KMS-11 (cell line): ENCODE results near the gene BLTP2.
"Not testable (repeated sequence)": the region's sequence is repeated elsewhere in the genome, so short reads cannot be mapped to it uniquely, and the experiment has no call there.

Experiments
- H2AFZ ChIP-seq: fragments of 200-600 bp; sonication (generic); 2 replicates; pipeline ENCODE4 v1.6.1; 2016; ENCODE audit warnings: antibody characterized with exemption, mixed run types, low read depth
- H3K27ac ChIP-seq: fragments of 200-600 bp; sonication (generic); 2 replicates; pipeline ENCODE4 v1.6.1; 2016; ENCODE audit warnings: mild to moderate bottlenecking, mixed run types
- H3K27me3 ChIP-seq: fragments of 200-600 bp; sonication (generic); 2 replicates; pipeline ENCODE4 v1.6.1; 2017; ENCODE audit warnings: mild to moderate bottlenecking, low read depth, mixed run types, moderate library complexity; ENCODE audit not compliant: insufficient read depth
- H3K36me3 ChIP-seq: fragments of 200-600 bp; sonication (generic); 2 replicates; pipeline ENCODE4 v1.6.1; 2017; ENCODE audit warnings: mild to moderate bottlenecking, mixed run types; ENCODE audit not compliant: insufficient read depth
- H3K4me1 ChIP-seq: fragments of 200-600 bp; sonication (generic); 2 replicates; pipeline ENCODE4 v1.6.1; 2016; ENCODE audit warnings: mild to moderate bottlenecking, low read depth, mixed run types; ENCODE audit not compliant: poor library complexity, severe bottlenecking
- H3K4me2 ChIP-seq: fragments of 200-600 bp; sonication (generic); 2 replicates; pipeline ENCODE4 v1.7.0; 2016; ENCODE audit warnings: mild to moderate bottlenecking, mixed run types
- H3K4me3 ChIP-seq: fragments of 200-600 bp; sonication (generic); IDR thresholded peaks from 2 replicates; pipeline ENCODE4 v1.6.1; 2017; ENCODE audit warnings: low read depth, low read length, mixed read lengths; ENCODE audit not compliant: insufficient read depth
- H3K79me2 ChIP-seq: fragments of 200-600 bp; sonication (generic); 2 replicates; pipeline ENCODE4 v1.6.1; 2016; ENCODE audit warnings: low read depth, mixed run types; ENCODE audit not compliant: insufficient read depth
- H3K9ac ChIP-seq: fragments of 200-600 bp; sonication (generic); 2 replicates; pipeline ENCODE4 v1.6.1; 2016; ENCODE audit warnings: mild to moderate bottlenecking, mixed run types
- H4K20me1 ChIP-seq: fragments of 200-600 bp; sonication (generic); 2 replicates; pipeline ENCODE4 v1.6.1; 2016; ENCODE audit warnings: mild to moderate bottlenecking, mixed run types; ENCODE audit not compliant: insufficient read depth
- CTCF ChIP-seq: fragments of 200-600 bp; sonication (generic); conservative IDR thresholded peaks from 2 replicates; pipeline ENCODE4 v1.6.1; 2017; ENCODE audit warnings: low read depth, mild to moderate bottlenecking, antibody characterized with exemption, low read length, moderate library complexity, mixed read lengths

The BLTP2 gene

GRCh38 chr17:28663723-28664122 is 18.8 kb upstream of the BLTP2 start:
- no peak overlapping the region for H3K9ac ChIP-seq
- no peaks in the 10 kb centered on the region for H4K20me1 ChIP-seq
- no peak for TF ChIP-seq CTCF
- no peaks in the 10 kb centered on the region for H3K27me3 ChIP-seq
- no peak overlapping the region for H2AFZ ChIP-seq
- H3K27ac ChIP-seq: no peak overlapping the region
- no peak overlapping the region for H3K4me3 ChIP-seq
- H3K4me1 ChIP-seq: peaks cover 24% of the 10 kb centered on the region
- H3K79me2 ChIP-seq: peaks cover 87% of the 10 kb centered on the region
- peak overlapping the region; percentile 93; the same call in 1 of the 2 replicates for H3K4me2 ChIP-seq
- no peaks in the 10 kb centered on the region for H3K36me3 ChIP-seq

GRCh38 chr17:28662527-28662829 is 17.5 kb upstream of the BLTP2 start:
- Histone ChIP-seq H3K4me2 (peak overlapping the region; percentile 93), H3K4me1 (peaks cover 24% of the 10 kb centered on the region), H3K36me3 (no peaks in the 10 kb centered on the region), H3K27me3 (no peaks in the 10 kb centered on the region), H3K27ac (peak overlapping the region; percentile 73), H3K4me3 (no peak overlapping the region), H3K9ac (peak overlapping the region; percentile 78), H2AFZ (peak overlapping the region; percentile 85), H4K20me1 (no peaks in the 10 kb centered on the region), H3K79me2 (peaks cover 74% of the 10 kb centered on the region)
- no peak for TF ChIP-seq CTCF

GRCh38 chr17:28661635-28662526 is 16.9 kb upstream of the BLTP2 start, which contains the start of the genes SDF2 and SUPT6H:
TSS of gene SDF2 (minus strand) at chr17:28661906. CDS start at chr17:28661876, 30 bp downstream.
TSS of gene SUPT6H (plus strand) at chr17:28662205. CDS start at chr17:28673402, 11,197 bp downstream.
- Histone ChIP-seq H2AFZ (peak within 1 kb of the TSS; percentile 85), H3K27ac (peak within 1 kb of the TSS; percentile 73), H3K4me1 (peaks cover 24% of the 10 kb centered on the region), H3K79me2 (peaks cover 72% of the 10 kb centered on the region), H3K36me3 (peaks cover 3% of the 10 kb centered on the region; the same call in 1 of the 2 replicates), H3K4me2 (peak within 1 kb of the TSS; percentile 93), H3K27me3 (no peaks in the 10 kb centered on the region), H3K9ac (peak within 1 kb of the TSS; percentile 78), H4K20me1 (no peaks in the 10 kb centered on the region), H3K4me3 (no peak within 1 kb of the TSS)
- TF ChIP-seq CTCF: no peak

GRCh38 chr17:28659497-28659881 is 14.5 kb upstream of the BLTP2 start:
- H2AFZ ChIP-seq, H3K4me3 ChIP-seq, H3K36me3 ChIP-seq, H3K27me3 ChIP-seq, H4K20me1 ChIP-seq, H3K9ac ChIP-seq, H3K4me2 ChIP-seq, H3K27ac ChIP-seq: not testable (repeated sequence)
- Histone ChIP-seq H3K4me1 (peaks cover 24% of the 10 kb centered on the region), H3K79me2 (peaks cover 48% of the 10 kb centered on the region)

- peaks cover 43% of the 10 kb centered on the region for H3K79me2 ChIP-seq
- H3K4me1 ChIP-seq: peaks cover 21% of the 10 kb centered on the region
- H3K4me2 ChIP-seq, H3K27ac ChIP-seq, H3K36me3 ChIP-seq, H2AFZ ChIP-seq, H3K27me3 ChIP-seq, H3K4me3 ChIP-seq, H3K9ac ChIP-seq, H4K20me1 ChIP-seq: not testable (repeated sequence)
Measured at GRCh38 chr17:28658766-28659496, 14.0 kb upstream of the BLTP2 start.

- not testable (repeated sequence) for H3K27me3 ChIP-seq, H3K36me3 ChIP-seq, H3K4me2 ChIP-seq, H3K9ac ChIP-seq, H2AFZ ChIP-seq, H3K27ac ChIP-seq, H4K20me1 ChIP-seq, H3K4me3 ChIP-seq
- Histone ChIP-seq H3K4me1 (peaks cover 15% of the 10 kb centered on the region), H3K79me2 (peaks cover 37% of the 10 kb centered on the region)
Measured at GRCh38 chr17:28658342-28658741, 13.4 kb upstream of the BLTP2 start.
